Neuronal stem cell (in vitro differentiated cells): ENCODE results near the gene PI4K2B.
"Not testable (repeated sequence)": the region's sequence is repeated elsewhere in the genome, so short reads cannot be mapped to it uniquely, and the experiment has no call there.

ENCODE experiments used
- DNase-seq: peaks from one replicate; pipeline ENCODE4 v3.0.0-alpha.2; 2013; ENCODE audit warnings: low spot score
- H2AFZ ChIP-seq: one replicate; pipeline ENCODE4 v1.6.1; 2013; ENCODE audit warnings: mild to moderate bottlenecking, low read length, inconsistent platforms
- H2AK5ac ChIP-seq: 2 replicates; pipeline ENCODE4 v1.6.1; 2013; ENCODE audit warnings: low read depth, mild to moderate bottlenecking, inconsistent platforms, low read length, moderate library complexity, mixed read lengths
- H2BK120ac ChIP-seq: 2 replicates; pipeline ENCODE4 v1.6.1; 2013; ENCODE audit warnings: low read depth, mild to moderate bottlenecking, inconsistent platforms, low read length, moderate library complexity, mixed read lengths
- H2BK12ac ChIP-seq: one replicate; pipeline ENCODE4 v1.6.1; 2013; ENCODE audit warnings: low read length, inconsistent platforms
- H2BK15ac ChIP-seq: 2 replicates; pipeline ENCODE4 v1.6.1; 2013; ENCODE audit warnings: mild to moderate bottlenecking, low read length, inconsistent platforms, mixed read lengths
- H2BK5ac ChIP-seq: one replicate; pipeline ENCODE4 v1.6.1; 2013; ENCODE audit warnings: inconsistent platforms, mild to moderate bottlenecking, low read length, moderate library complexity
- H3K14ac ChIP-seq: one replicate; pipeline ENCODE4 v1.6.1; 2013; ENCODE audit warnings: low read length, inconsistent platforms
- H3K18ac ChIP-seq: 2 replicates; pipeline ENCODE4 v1.6.1; 2013; ENCODE audit warnings: low read length, inconsistent platforms
- H3K23ac ChIP-seq: 2 replicates; pipeline ENCODE4 v1.6.1; 2013; ENCODE audit warnings: low read depth, mild to moderate bottlenecking, mixed read lengths, low read length, inconsistent platforms; ENCODE audit not compliant: poor library complexity
- H3K27ac ChIP-seq: replicated peaks from 3 replicates; pipeline ENCODE4 v1.5.1; 2013; ENCODE audit warnings: low read length, inconsistent platforms
- H3K27me3 ChIP-seq, 3 experiments: 2 replicates each; pipeline ENCODE4 v1.6.1; 2013; ENCODE audit warnings: low read length in 3 of 3, mild to moderate bottlenecking in 2 of 3, inconsistent platforms in 1 of 3, low read depth in 1 of 3, mixed read lengths in 1 of 3, moderate library complexity in 1 of 3; ENCODE audit not compliant: control insufficient read depth in 3 of 3, insufficient read depth in 3 of 3
- H3K36me3 ChIP-seq, 2 donors: replicated peaks in 1 of 2; 2 replicates each; pipeline ENCODE4 v1.6.1; 2013; ENCODE audit warnings: low read length in 2 of 2; ENCODE audit not compliant: control insufficient read depth in 2 of 2, insufficient read depth in 2 of 2
- H3K4ac ChIP-seq: 2 replicates; pipeline ENCODE4 v1.6.1; 2013; ENCODE audit warnings: inconsistent platforms, mild to moderate bottlenecking, low read length, moderate library complexity
- H3K4me1 ChIP-seq, 2 donors: 1 replicate in 1 of 2; 2 replicates in 1 of 2; pipeline ENCODE4 v1.6.1; 2013; ENCODE audit warnings: low read length in 2 of 2, low read depth in 1 of 2; ENCODE audit not compliant: control insufficient read depth in 2 of 2, insufficient read depth in 1 of 2
- H3K4me2 ChIP-seq: one replicate; pipeline ENCODE4 v1.6.1; 2013; ENCODE audit warnings: mild to moderate bottlenecking, low read length, inconsistent platforms; ENCODE audit not compliant: insufficient read depth, poor library complexity, severe bottlenecking
- H3K4me3 ChIP-seq, 2 donors: 2 replicates each; pipeline ENCODE4 v1.5.1; 2013; ENCODE audit warnings: low read length in 2 of 2, mild to moderate bottlenecking in 2 of 2, inconsistent platforms in 1 of 2, moderate library complexity in 1 of 2
- H3K79me1 ChIP-seq: one replicate; pipeline ENCODE4 v1.6.1; 2013; ENCODE audit warnings: low read depth, mild to moderate bottlenecking, inconsistent platforms, low read length, moderate library complexity
- H3K9ac ChIP-seq: one replicate; pipeline ENCODE4 v1.6.1; 2013; ENCODE audit warnings: mild to moderate bottlenecking, low read depth, low read length, inconsistent platforms; ENCODE audit not compliant: poor library complexity
- H3K9me3 ChIP-seq, 2 donors: replicated peaks in 1 of 2; 2 replicates each; pipeline versions ENCODE3 to v1.6.1; 2013; ENCODE audit warnings: low read length in 2 of 2, mild to moderate bottlenecking in 2 of 2, inconsistent platforms in 1 of 2, low read depth in 1 of 2, mixed read lengths in 1 of 2, moderate library complexity in 1 of 2; ENCODE audit not compliant: control insufficient read depth in 2 of 2, insufficient read depth in 1 of 2
- H4K8ac ChIP-seq: one replicate; pipeline ENCODE4 v1.6.1; 2013; ENCODE audit warnings: low read depth, mild to moderate bottlenecking, inconsistent platforms, low read length, moderate library complexity
- H4K91ac ChIP-seq: one replicate; pipeline ENCODE4 v1.6.1; 2013; ENCODE audit warnings: low read length, low read depth, mild to moderate bottlenecking, inconsistent platforms; ENCODE audit not compliant: poor library complexity
- WGBS, 2 donors: extraction: QIAGEN DNeasy Blood & Tissue Kit; methylation state at CpG; one replicate each; pipeline ENCODE4 v1.1.7; 2013; ENCODE audit warnings: missing lambda C conversion rate in 2 of 2, mixed read lengths in 1 of 2; ENCODE audit not compliant: insufficient read length in 2 of 2, insufficient replicate concordance in 1 of 2; ENCODE audit errors: extremely low coverage in 2 of 2; 5-methylcytosine and 5-hydroxymethylcytosine counted together

Gene PI4K2B

DNA sequence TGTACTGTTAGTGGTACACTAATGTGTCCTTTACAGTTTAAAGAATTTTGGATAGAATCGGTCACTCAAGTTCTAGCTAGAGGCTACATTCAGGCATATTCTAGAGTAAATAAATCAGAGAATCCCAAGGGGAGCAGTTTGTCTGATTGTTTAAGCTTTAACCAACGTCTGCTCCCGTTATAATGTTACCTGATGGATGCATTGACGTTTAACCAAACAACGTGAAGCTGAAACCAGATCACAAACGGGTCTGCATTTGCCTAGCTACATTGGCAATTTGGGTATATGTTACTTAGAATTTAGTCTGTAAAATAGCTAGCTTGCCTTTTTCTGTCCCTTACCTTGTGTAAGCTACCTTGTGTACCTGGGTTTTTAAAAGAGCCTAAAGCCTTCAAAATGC is 1.6 kb downstream of the PI4K2B start:
- Histone ChIP-seq H3K79me1 (no peaks in the 10 kb centered on the region), H2AK5ac (no peak overlapping the region), H3K4me2 (no peak overlapping the region), H3K9ac (no peak overlapping the region), H2BK15ac (no peak overlapping the region), H3K27me3 (no peaks in the 10 kb centered on the region), H4K91ac (no peak overlapping the region), H3K9me3 (peaks cover 5 to 12% of the 10 kb centered on the region in 2 donors), H3K4me3 (peak overlapping the region in 1 of 2 donors; percentile 79), H3K18ac (no peak overlapping the region), H3K4ac (no peak overlapping the region), H3K36me3 (no peaks in the 10 kb centered on the region), H3K23ac (no peak overlapping the region), H2BK5ac (no peak overlapping the region), H2BK120ac (no peak overlapping the region), H3K14ac (no peak overlapping the region), H2BK12ac (no peak overlapping the region), H4K8ac (no peak overlapping the region), H3K27ac (no peak overlapping the region), H3K4me1 (no peaks in the 10 kb centered on the region), H2AFZ (no peak overlapping the region)
- WGBS, 2 donors = no CpG with 5 or more reads among the region's 6 CpGs
- no peak for DNase-seq

DNA sequence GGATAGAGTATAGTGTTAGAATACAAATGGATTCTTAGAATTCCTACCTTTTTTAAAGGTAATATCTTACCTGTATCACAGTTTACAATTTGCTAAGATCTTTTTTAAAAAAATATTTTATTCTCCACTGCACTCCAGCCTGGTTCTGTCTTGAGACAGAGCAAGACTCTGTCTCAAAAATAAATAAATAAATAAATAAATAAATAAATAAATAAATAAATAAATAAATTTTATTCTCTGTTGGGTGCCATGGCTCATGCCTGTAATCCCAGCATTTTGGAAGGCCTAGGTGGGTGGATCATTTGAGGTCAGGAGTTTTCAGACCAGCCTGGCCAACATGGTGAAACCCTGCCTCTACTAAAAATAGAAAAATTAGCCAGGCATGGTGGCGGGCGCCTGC is 2.2 kb downstream of the PI4K2B start:
- not testable (repeated sequence) for H2BK120ac ChIP-seq, H3K27me3 ChIP-seq, H2BK12ac ChIP-seq, H3K79me1 ChIP-seq, H3K9ac ChIP-seq, H3K4me1 ChIP-seq, H2BK5ac ChIP-seq, DNase-seq, H3K27ac ChIP-seq, H2AFZ ChIP-seq, H3K4me3 ChIP-seq, H2AK5ac ChIP-seq, H3K4me2 ChIP-seq, H2BK15ac ChIP-seq, H4K91ac ChIP-seq, H4K8ac ChIP-seq, H3K23ac ChIP-seq, H3K18ac ChIP-seq, H3K14ac ChIP-seq, H3K4ac ChIP-seq, H3K36me3 ChIP-seq
- WGBS, 2 donors = no CpG with 5 or more reads among the region's 2 CpGs
- H3K9me3 ChIP-seq = peaks cover 5 to 12% of the 10 kb centered on the region in 2 donors

DNA sequence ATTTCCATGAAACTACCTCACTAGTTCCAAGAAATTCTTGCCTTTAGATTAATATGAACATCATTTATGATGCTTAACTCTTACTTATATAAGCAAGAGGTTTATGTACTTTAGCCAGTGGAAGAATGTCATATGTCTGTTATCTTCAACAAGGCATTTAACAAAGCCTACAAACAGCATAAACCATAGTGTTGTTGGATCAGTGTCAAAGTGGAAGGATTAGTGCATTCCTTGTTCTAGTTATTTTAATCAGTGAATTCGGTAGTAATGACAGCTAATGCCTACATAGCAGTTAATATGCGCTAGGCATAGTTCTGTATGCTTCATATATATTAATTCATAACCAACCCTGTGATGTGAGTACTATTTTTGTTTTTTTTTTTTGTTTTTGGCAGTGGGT is 3.1 kb downstream of the PI4K2B start:
- Histone ChIP-seq H2BK15ac (no peak overlapping the region), H3K4ac (no peak overlapping the region), H3K9ac (no peak overlapping the region), H3K4me2 (no peak overlapping the region), H2BK12ac (no peak overlapping the region), H3K4me3 (no peak overlapping the region), H3K14ac (no peak overlapping the region), H3K23ac (no peak overlapping the region), H4K91ac (no peak overlapping the region), H3K36me3 (no peaks in the 10 kb centered on the region), H3K27ac (no peak overlapping the region), H2BK5ac (no peak overlapping the region), H3K4me1 (no peaks in the 10 kb centered on the region), H3K9me3 (peaks cover 5 to 12% of the 10 kb centered on the region in 2 donors), H3K79me1 (no peaks in the 10 kb centered on the region), H3K18ac (no peak overlapping the region), H4K8ac (no peak overlapping the region), H2BK120ac (no peak overlapping the region), H3K27me3 (no peaks in the 10 kb centered on the region), H2AFZ (no peak overlapping the region), H2AK5ac (no peak overlapping the region)
- WGBS, 2 donors = no CpG with 5 or more reads among the region's 2 CpGs
- DNase-seq = no peak

DNA sequence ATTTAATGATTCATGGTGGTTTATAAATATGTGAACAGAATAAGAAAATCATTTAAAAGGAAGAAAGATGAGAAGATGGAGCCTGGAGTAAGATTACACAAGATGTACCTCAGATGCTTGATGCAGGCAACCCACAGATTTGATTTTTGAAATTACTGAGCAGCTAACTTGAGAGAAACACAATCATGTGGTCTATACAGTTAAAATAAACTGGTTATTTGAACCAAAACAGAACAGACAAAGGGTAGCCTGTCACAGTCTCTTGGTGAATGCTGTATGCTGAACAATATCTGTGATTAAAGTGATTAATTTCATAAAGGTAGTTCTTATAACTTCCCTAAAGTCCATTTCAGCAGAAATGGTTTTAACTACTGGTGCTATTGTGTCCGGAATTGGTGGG is 4.2 kb downstream of the PI4K2B start:
- no CpG with 5 or more reads among the region's 1 CpG for WGBS, 2 donors
- Histone ChIP-seq H3K9me3 (peaks cover under 1 to 4% of the 10 kb centered on the region in 2 donors), H4K91ac (no peak overlapping the region), H3K36me3 (no peaks in the 10 kb centered on the region), H2AK5ac (no peak overlapping the region), H4K8ac (no peak overlapping the region), H3K9ac (no peak overlapping the region), H3K27ac (no peak overlapping the region), H3K79me1 (peaks cover 2% of the 10 kb centered on the region), H3K4me2 (no peak overlapping the region), H3K4me3 (no peak overlapping the region), H3K14ac (no peak overlapping the region), H3K23ac (no peak overlapping the region), H2BK12ac (no peak overlapping the region), H2BK15ac (no peak overlapping the region), H2BK5ac (no peak overlapping the region), H3K18ac (no peak overlapping the region), H3K27me3 (no peaks in the 10 kb centered on the region), H2BK120ac (no peak overlapping the region), H3K4ac (no peak overlapping the region), H3K4me1 (no peaks in the 10 kb centered on the region), H2AFZ (no peak overlapping the region)
- no peak for DNase-seq
